Osteoblast (primary cell): ENCODE measurements around the gene CEP70. TPM values are rescaled to one million over a fixed set of nuclear protein-coding genes. Genes with fewer than 3 reads are reported as not detected.

ENCODE experiments used
- DNase-seq: peaks from one replicate; pipeline ENCODE4 v3.0.0; 2011; ENCODE audit warnings: low spot score, mixed read lengths; ENCODE audit not compliant: insufficient read length; ENCODE audit errors: missing footprints
- H2AFZ ChIP-seq: 2 replicates; pipeline ENCODE4 v1.6.0; 2011; ENCODE audit warnings: mild to moderate bottlenecking, low read length
- H3K27ac ChIP-seq: 2 replicates; pipeline ENCODE4 v1.5.1; 2011; ENCODE audit warnings: mild to moderate bottlenecking, low read depth, low read length, moderate library complexity
- H3K27me3 ChIP-seq: 2 replicates; pipeline ENCODE4 v1.6.0; 2012; ENCODE audit warnings: mild to moderate bottlenecking, control low read depth, inconsistent platforms, low read length, moderate library complexity; ENCODE audit not compliant: insufficient read depth
- H3K36me3 ChIP-seq: 2 replicates; pipeline ENCODE4 v1.5.1; 2011; ENCODE audit warnings: mild to moderate bottlenecking, low read length, control low read depth, moderate library complexity; ENCODE audit not compliant: insufficient read depth
- H3K4me1 ChIP-seq: 2 replicates; pipeline ENCODE4 v1.5.1; 2011; ENCODE audit warnings: mild to moderate bottlenecking, low read length, control low read depth, moderate library complexity; ENCODE audit not compliant: insufficient read depth
- H3K4me2 ChIP-seq: 2 replicates; pipeline ENCODE4 v1.6.0; 2011; ENCODE audit warnings: mild to moderate bottlenecking, low read length; ENCODE audit not compliant: insufficient read depth
- H3K4me3 ChIP-seq: fragments of 200-600 bp; sonication (generic); 3 replicates; pipeline ENCODE4 v1.5.1; 2012; ENCODE audit warnings: mild to moderate bottlenecking, low read length, inconsistent platforms; ENCODE audit not compliant: insufficient read depth
- H3K79me2 ChIP-seq: 2 replicates; pipeline ENCODE4 v1.6.0; 2012; ENCODE audit warnings: mild to moderate bottlenecking, low read length, control low read depth, inconsistent platforms; ENCODE audit not compliant: insufficient read depth
- H3K9me3 ChIP-seq: 2 replicates; pipeline ENCODE4 v1.5.1; 2011; ENCODE audit warnings: low read depth, low read length, control low read depth
- H4K20me1 ChIP-seq: 2 replicates; pipeline ENCODE4 v1.6.0; 2012; ENCODE audit warnings: mild to moderate bottlenecking, low read length, control low read depth; ENCODE audit not compliant: insufficient read depth
- total RNA-seq: library from RNA; depleted of rRNA; stranded (reverse); fragments of >200 nt; gene quantifications from 2 replicates; pipeline ENCODE4 v1.2.3, GENCODE V29; 2012
- TF ChIP-seq, protein P1 (sequence below): IDR thresholded peaks from 2 replicates; pipeline ENCODE4 v1.5.1; 2011; ENCODE audit warnings: mild to moderate bottlenecking, low read depth, low read length, moderate library complexity; ENCODE audit errors: extremely low read depth

The CEP70 gene
- total RNA-seq, 1 donor = 51.0 TPM

DNA sequence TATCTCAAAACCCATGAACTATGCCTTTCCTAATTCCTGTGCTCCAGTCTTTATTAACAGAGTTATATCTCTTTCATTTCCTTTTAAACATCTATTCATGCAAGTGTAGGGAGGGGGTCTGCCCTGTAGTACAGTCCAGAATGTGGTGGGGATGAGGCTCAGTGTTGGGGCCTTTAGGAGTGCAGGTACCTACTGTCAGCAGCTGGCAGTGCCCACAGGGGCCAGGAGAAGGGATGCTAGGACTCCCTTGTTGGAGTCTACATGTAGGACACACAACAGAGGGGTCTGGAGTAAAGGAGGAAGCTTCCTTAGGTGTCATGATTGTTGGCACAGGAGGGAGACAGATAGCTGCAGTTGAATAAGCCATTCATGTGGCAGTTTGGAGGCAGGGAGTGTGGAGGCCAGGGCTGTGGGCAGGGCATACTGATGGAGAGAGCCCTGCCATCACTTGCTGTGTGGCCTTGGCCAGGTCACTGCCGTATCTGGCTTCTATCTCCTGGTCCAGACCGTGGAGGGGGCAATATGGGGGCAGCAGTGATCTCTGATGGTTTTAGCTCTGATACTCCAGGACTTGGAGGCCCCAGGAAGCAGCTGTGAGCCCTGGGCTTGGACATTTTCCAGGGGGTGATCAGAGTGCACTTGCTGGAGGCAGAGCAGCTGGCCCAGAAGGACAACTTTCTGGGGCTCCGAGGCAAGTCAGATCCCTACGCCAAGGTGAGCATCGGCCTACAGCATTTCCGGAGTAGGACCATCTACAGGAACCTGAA, 130.2 kb downstream of the CEP70 start:
- H3K36me3 ChIP-seq = no peaks in the 10 kb centered on the region
- no peaks in the 10 kb centered on the region for H3K9me3 ChIP-seq
- no peaks in the 10 kb centered on the region for H3K79me2 ChIP-seq
- H2AFZ ChIP-seq = no peak overlapping the region
- no peak overlapping the region for H3K27ac ChIP-seq
- TF ChIP-seq, protein P1, sequence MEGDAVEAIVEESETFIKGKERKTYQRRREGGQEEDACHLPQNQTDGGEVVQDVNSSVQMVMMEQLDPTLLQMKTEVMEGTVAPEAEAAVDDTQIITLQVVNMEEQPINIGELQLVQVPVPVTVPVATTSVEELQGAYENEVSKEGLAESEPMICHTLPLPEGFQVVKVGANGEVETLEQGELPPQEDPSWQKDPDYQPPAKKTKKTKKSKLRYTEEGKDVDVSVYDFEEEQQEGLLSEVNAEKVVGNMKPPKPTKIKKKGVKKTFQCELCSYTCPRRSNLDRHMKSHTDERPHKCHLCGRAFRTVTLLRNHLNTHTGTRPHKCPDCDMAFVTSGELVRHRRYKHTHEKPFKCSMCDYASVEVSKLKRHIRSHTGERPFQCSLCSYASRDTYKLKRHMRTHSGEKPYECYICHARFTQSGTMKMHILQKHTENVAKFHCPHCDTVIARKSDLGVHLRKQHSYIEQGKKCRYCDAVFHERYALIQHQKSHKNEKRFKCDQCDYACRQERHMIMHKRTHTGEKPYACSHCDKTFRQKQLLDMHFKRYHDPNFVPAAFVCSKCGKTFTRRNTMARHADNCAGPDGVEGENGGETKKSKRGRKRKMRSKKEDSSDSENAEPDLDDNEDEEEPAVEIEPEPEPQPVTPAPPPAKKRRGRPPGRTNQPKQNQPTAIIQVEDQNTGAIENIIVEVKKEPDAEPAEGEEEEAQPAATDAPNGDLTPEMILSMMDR = no peak
- H3K4me2 ChIP-seq = no peak overlapping the region
- no peak for DNase-seq
- H4K20me1 ChIP-seq = no peaks in the 10 kb centered on the region
- H3K27me3 ChIP-seq = no peaks in the 10 kb centered on the region
- peaks cover 11% of the 10 kb centered on the region for H3K4me1 ChIP-seq
- no peak overlapping the region for H3K4me3 ChIP-seq

DNA sequence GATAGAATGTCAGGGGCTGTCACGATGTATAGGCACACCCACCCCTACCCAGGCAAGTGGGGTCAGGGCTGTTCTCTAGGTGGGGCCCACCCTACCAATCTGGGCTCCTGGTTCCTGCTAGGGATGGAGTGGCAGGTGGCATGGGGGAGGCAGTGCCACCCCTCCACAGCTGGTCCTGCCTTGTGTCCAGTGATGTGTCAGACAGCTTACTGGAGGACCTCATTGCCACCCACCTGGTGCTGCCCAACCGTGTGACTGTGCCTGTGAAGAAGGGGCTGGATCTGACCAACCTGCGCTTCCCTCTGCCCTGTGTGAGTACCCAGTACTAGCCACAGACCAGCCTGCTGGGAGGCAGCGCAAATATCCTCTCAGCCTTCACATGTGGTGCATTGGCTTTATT, 132.2 kb downstream of the CEP70 start:
- H3K27ac ChIP-seq = no peak overlapping the region

DNA sequence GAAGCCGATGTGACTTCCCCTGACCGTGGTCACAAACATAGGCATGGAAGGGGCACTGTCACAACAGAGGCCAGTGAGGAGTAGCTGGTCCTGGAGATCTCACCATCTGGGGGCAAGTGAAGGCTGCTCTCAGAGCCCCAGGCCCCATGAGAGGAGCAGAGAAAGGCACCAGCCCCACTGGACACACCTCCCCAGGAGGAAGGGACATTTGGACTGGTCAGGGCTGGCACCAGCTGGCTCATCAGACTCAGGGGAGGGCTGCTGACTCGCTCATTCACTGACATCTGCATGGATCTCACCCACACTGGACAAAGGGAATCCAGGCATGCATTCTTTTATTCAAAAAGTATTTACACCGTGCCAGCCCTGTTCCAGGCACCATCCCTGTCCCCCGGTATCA, 132.8 kb downstream of the CEP70 start:
- no peak overlapping the region for H3K27ac ChIP-seq
- no peaks in the 10 kb centered on the region for H3K9me3 ChIP-seq
- TF ChIP-seq, protein P1 = no peak
- no peak overlapping the region for H3K4me3 ChIP-seq
- H3K36me3 ChIP-seq = no peaks in the 10 kb centered on the region
- no peaks in the 10 kb centered on the region for H4K20me1 ChIP-seq
- H2AFZ ChIP-seq = peak overlapping the region; percentile 47
- no peak overlapping the region for H3K4me2 ChIP-seq
- no peaks in the 10 kb centered on the region for H3K27me3 ChIP-seq
- DNase-seq = peak; percentile 81
- no peaks in the 10 kb centered on the region for H3K79me2 ChIP-seq
- H3K4me1 ChIP-seq = peaks cover 7% of the 10 kb centered on the region

More for the DNA sequence above, 132.2 kb downstream of the CEP70 start:
- Histone ChIP-seq H3K9me3 (no peaks in the 10 kb centered on the region), H3K27me3 (no peaks in the 10 kb centered on the region), H3K79me2 (no peaks in the 10 kb centered on the region), H4K20me1 (no peaks in the 10 kb centered on the region), H3K4me1 (peaks cover 7% of the 10 kb centered on the region), H3K4me2 (no peak overlapping the region), H3K36me3 (no peaks in the 10 kb centered on the region), H2AFZ (no peak overlapping the region), H3K4me3 (no peak overlapping the region)
- TF ChIP-seq, protein P1 = no peak
- DNase-seq = no peak

DNA sequence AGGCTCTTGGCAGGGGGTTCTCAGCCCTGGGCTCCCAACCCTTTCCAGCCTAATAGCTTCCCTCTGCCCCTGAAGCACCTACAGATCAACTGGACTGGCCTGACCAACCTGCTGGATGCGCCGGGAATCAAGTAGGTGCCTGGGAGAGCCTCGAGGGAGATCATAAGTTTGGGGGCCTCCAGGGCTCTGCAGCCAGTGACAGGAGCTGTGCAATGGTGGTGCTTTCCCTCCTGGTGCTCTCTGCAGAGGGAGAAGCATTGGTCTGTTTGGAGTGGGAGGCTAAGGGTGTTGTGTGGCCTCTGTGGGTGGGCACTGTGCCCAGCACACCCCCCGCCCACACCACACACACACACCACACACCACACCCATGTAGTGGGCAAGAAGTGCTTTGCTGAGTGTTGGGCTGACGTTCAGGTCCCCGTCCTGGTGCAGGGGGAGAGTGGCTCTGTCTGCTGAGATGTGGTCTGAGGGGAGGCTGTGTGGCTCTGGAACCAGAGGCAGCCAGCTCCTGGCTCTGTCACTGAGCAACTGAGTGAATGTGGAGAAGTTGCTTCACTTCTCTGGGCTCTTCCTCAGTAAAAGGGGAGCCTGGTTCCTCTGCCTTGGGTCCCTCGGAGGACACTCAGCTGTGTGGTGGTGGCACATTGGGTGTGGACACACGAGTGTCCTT, 133.4 kb downstream of the CEP70 start:
- DNase-seq = no peak
- Histone ChIP-seq H3K27ac (no peak overlapping the region), H3K9me3 (no peaks in the 10 kb centered on the region), H3K27me3 (no peaks in the 10 kb centered on the region), H3K4me2 (no peak overlapping the region), H2AFZ (peak overlapping the region; percentile 47), H3K36me3 (no peaks in the 10 kb centered on the region), H4K20me1 (no peaks in the 10 kb centered on the region), H3K4me3 (no peak overlapping the region), H3K4me1 (peaks cover 7% of the 10 kb centered on the region), H3K79me2 (no peaks in the 10 kb centered on the region)
- TF ChIP-seq, protein P1 = no peak
